Astrocyte of the spinal cord (primary cell): Measurements from ENCODE around the gene PPP1R9A.

ENCODE experiments used
- DNase-seq: peaks from one replicate; pipeline ENCODE4 v3.0.0; 2011; ENCODE audit warnings: low read depth, low spot score
- H3K4me3 ChIP-seq: 2 replicates; pipeline ENCODE4 v1.5.1; 2011; ENCODE audit warnings: low read depth, mild to moderate bottlenecking, low read length, moderate library complexity
- in situ Hi-C: cut with HindIII; loops from 2 replicates; pipeline ENCODE4 v1.10.0; 2017; ENCODE audit warnings: low sequenced_read_pairs
- TF ChIP-seq, protein P1 (sequence below): IDR thresholded peaks from 2 replicates; pipeline ENCODE4 v1.5.1; 2012; ENCODE audit warnings: low read depth, mild to moderate bottlenecking, low read length, inconsistent platforms

Gene PPP1R9A

DNA sequence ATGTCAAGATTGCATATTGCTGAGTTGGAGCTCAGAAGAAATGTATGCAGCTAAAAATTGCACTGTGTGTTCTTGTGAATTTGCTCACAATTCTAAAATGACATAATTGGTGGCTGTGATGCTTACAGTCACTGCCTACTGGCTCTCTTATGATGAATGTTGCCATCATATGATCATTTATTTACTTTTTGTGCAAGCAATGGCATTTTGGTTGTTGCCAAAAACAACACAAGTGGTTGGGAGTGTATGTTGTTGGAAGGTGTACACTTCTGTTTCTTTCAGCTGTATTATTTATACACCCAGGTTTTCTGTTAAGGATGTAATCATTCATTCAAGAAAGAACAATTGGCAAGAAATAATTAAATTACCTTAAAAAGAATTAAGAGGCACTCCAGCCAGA lies 388.0 kb downstream of the PPP1R9A start:
- TF ChIP-seq, protein P1, sequence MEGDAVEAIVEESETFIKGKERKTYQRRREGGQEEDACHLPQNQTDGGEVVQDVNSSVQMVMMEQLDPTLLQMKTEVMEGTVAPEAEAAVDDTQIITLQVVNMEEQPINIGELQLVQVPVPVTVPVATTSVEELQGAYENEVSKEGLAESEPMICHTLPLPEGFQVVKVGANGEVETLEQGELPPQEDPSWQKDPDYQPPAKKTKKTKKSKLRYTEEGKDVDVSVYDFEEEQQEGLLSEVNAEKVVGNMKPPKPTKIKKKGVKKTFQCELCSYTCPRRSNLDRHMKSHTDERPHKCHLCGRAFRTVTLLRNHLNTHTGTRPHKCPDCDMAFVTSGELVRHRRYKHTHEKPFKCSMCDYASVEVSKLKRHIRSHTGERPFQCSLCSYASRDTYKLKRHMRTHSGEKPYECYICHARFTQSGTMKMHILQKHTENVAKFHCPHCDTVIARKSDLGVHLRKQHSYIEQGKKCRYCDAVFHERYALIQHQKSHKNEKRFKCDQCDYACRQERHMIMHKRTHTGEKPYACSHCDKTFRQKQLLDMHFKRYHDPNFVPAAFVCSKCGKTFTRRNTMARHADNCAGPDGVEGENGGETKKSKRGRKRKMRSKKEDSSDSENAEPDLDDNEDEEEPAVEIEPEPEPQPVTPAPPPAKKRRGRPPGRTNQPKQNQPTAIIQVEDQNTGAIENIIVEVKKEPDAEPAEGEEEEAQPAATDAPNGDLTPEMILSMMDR = no peak
- DNase-seq = no peak
- in situ Hi-C loops = no loop called here
- no peak overlapping the region for H3K4me3 ChIP-seq

DNA sequence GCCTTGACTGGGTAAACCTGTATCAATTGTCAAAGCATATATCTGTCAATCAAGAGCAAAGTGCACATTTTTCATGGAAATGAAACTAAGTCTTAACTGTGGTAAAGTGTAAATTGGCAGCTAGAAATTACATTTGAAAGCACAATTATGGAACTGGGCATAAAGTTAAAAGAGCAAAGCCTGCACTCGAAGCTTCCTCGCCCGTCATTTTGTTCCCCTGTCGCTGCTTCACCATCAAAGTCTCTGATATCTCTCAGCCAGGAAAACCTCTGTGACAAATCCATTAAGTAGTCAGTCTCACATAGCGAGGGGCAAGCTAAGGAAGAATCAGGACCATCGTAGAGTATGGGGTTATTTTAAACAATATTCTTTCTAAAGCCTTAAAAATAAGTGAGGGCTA lies 389.1 kb downstream of the PPP1R9A start:
- H3K4me3 ChIP-seq = no peak overlapping the region
- no peak for DNase-seq
- in situ Hi-C loops = no loop called here
- TF ChIP-seq, protein P1 = no peak

- DNase-seq = no peak
- in situ Hi-C loops = no loop called here
- TF ChIP-seq, protein P1 = no peak
- no peak overlapping the region for H3K4me3 ChIP-seq
Observed at GRCh38 chr7:95297041-95297440, 389.6 kb downstream of the PPP1R9A start.

DNA sequence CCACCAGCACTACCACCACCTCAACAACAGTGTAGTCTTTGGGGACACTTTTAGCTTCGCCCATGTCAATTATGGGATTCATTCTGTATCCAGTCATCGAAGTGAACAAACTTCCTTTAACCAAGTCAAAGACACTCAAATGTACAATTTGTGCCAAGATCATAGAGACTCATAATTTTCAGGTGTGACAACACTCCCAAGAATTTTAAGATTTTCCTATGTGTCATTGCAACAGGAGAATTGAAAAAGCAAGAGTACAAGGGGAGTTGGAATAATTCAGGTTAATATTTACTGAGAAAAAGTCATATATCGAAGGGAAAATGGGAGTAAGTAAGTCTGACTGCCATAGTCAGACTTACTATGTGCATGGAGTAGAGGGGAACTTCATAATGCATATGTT lies 390.7 kb downstream of the PPP1R9A start:
- TF ChIP-seq, protein P1 = no peak
- no peak overlapping the region for H3K4me3 ChIP-seq
- in situ Hi-C loops = no loop called here
- DNase-seq = no peak

DNA sequence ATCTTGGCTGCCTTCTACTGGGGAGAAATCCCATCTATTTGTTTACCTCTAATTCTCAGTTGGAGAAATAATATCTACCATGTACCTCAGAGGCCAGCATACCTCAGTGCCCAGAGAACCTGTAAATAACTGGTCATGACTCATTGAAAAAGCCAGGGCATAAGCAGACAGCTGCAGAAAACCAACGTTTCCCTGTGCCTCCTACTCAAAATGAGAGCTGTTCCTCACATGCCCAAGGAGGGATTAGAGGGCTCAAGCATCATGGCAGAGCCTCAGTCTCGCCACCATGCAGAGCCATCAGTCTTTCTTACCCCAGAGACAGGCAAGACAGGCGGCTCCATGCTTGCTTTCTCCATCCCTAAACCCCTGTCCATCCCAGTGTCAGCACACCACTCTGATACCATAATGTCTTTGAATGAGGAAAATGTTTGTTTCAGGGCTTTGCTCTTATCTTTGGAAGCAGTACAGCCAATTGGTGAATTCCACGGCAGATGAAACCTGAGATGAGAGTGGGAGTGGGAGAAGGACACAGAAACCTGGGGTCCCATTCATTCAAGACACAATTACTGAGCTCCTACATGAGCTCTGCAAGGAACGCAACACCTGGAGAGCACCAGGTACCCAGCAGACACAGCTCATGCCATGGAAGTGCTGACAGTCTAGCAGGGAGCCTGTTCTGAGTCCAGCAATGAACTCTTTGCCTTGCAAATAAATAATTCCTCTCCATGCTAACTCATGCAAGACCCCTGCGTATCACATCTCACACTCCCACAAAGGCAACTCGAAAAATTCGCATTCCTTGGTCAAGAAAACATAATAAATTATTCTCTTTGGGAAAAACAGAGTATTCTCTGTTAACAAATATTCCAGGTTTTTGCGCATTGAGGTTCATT lies 395.9 kb downstream of the PPP1R9A start:
- in situ Hi-C loops = no loop called here
- TF ChIP-seq, protein P1 = no peak
- DNase-seq = no peak
- no peak overlapping the region for H3K4me3 ChIP-seq

- DNase-seq = no peak
- TF ChIP-seq, protein P1 = no peak
- H3K4me3 ChIP-seq = no peak overlapping the region
- in situ Hi-C loops = no loop called here
Observed at GRCh38 chr7:95304990-95305389, 397.6 kb downstream of the PPP1R9A start.
